Testis (tissue), 3 donors: ENCODE measurements around the gene TAB3. TPM values are rescaled to one million over a fixed set of nuclear protein-coding genes. Genes with fewer than 3 reads are reported as not detected.

Source experiments
- DNase-seq: peaks from one replicate; pipeline ENCODE4 v3.0.0-alpha.2; 2019
- H3K27ac ChIP-seq, 2 donors: fragments of 200-600 bp; sonication (generic); one replicate each; pipeline ENCODE4 v1.5.1; 2019
- H3K27me3 ChIP-seq: fragments of 200-600 bp; sonication (generic); one replicate; pipeline ENCODE4 v1.5.1; 2019
- H3K36me3 ChIP-seq: fragments of 200-600 bp; sonication (generic); one replicate; pipeline ENCODE4 v1.5.1; 2017; ENCODE audit warnings: low read depth; ENCODE audit errors: missing control alignments
- H3K4me1 ChIP-seq: fragments of 200-600 bp; sonication (generic); one replicate; pipeline ENCODE4 v1.5.1; 2019
- H3K4me3 ChIP-seq, 2 donors: fragments of 200-600 bp; sonication (generic); one replicate each; pipeline ENCODE4 v1.5.1; 2017 to 2019
- H3K9me3 ChIP-seq: fragments of 200-600 bp; sonication (generic); one replicate; pipeline ENCODE4 v1.5.1; 2017
- CTCF ChIP-seq, 3 experiments: fragments of 450-650 bp in 2 of 3; fragments of 200-600 bp in 1 of 3; sonication (generic) in 1 of 3; IDR thresholded peaks; one replicate each; pipeline ENCODE4 v1.5.1; 2016 to 2019; ENCODE audit warnings: antibody characterized with exemption in 3 of 3, mild to moderate bottlenecking in 2 of 3, moderate library complexity in 1 of 3
- POLR2A ChIP-seq: fragments of 450-650 bp; IDR thresholded peaks from one replicate; pipeline ENCODE4 v1.6.1; 2017; ENCODE audit warnings: antibody characterized with exemption, mild to moderate bottlenecking, moderate library complexity
- WGBS, 2 donors: methylation state at CpG; one replicate each; pipeline ENCODE4 v1.1.5; 2018; 5-methylcytosine and 5-hydroxymethylcytosine counted together
- intact Hi-C: fragments of 100-400 bp; cut with DNase I; formaldehyde crosslinking; loops from one replicate; pipeline ENCODE4 v1.15.1; 2023; ENCODE audit warnings: low total_unique reads
- polyA plus RNA-seq: library from polyadenylated mRNA; stranded (reverse); fragments of 350-450 nt; fragmentation: Illumina TruSeq; extraction: RNeasy Lipid Tissue Mini Kit (QIAGEN cat#74804); gene quantifications from one replicate; pipeline ENCODE4 v1.2.3, GENCODE V29; 2014; ENCODE audit warnings: low read depth, low replicate concordance; ENCODE audit not compliant: insufficient read depth
- total RNA-seq, 2 donors: library from RNA; depleted of rRNA; stranded (reverse); fragments of >200 nt; gene quantifications; one replicate each; pipeline ENCODE4 v1.2.3, GENCODE V29; 2016

The TAB3 gene
- total and polyA plus RNA-seq, 3 donors from 2014 or later = 33.0 to 181 (median 166) TPM

GRCh38 chrX:30864383-30864785 is 24.7 kb downstream of the TAB3 start:
- Histone ChIP-seq H3K4me3 (no peak overlapping the region), H3K9me3 (no peaks in the 10 kb centered on the region), H3K4me1 (no peaks in the 10 kb centered on the region), H3K36me3 (no peaks in the 10 kb centered on the region), H3K27me3 (no peaks in the 10 kb centered on the region), H3K27ac (no peak overlapping the region)
- intact Hi-C loops = no loop called here
- WGBS, 2 donors = 46 to 50% methylated on average over 1 of the region's 1 CpG
- TF ChIP-seq POLR2A (no peak), CTCF (IDR thresholded peaks at IDR 0.05) (no peak)
- no peak for DNase-seq

GRCh38 chrX:30863974-30864373 is 25.1 kb downstream of the TAB3 start:
- TF ChIP-seq POLR2A (no peak), CTCF (IDR thresholded peaks at IDR 0.05) (no peak)
- no peaks in the 10 kb centered on the region for H3K36me3 ChIP-seq
- no peak overlapping the region for H3K27ac ChIP-seq
- DNase-seq = no peak
- H3K9me3 ChIP-seq = no peaks in the 10 kb centered on the region
- WGBS, 2 donors = 44 to 75% methylated on average over 1 of the region's 1 CpG
- H3K27me3 ChIP-seq = no peaks in the 10 kb centered on the region
- intact Hi-C loops = no loop called here
- no peaks in the 10 kb centered on the region for H3K4me1 ChIP-seq
- H3K4me3 ChIP-seq = no peak overlapping the region

DNA sequence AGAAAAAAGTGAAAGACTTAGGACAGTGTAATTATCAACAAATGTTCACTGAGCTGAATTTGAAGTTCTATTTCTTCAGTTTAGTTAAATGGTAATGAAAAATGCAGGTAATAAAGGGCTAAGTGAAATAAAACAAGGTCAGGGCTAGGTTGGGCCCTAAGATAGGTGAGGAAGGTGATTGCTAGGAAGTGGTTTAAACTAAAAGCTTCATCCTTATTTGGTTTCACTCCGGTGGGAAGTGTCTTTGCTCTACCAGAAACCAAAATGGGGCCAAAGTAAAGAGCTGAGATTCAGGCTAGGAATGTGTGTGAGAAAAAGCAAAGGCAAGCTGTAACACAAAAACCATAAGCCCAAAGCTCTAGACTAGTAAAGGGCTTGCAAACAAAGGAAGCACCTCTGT is 31.0 kb downstream of the TAB3 start:
- Histone ChIP-seq H3K9me3 (no peaks in the 10 kb centered on the region), H3K27ac (no peak overlapping the region), H3K27me3 (no peaks in the 10 kb centered on the region), H3K4me3 (no peak overlapping the region), H3K4me1 (no peaks in the 10 kb centered on the region), H3K36me3 (no peaks in the 10 kb centered on the region)
- intact Hi-C loops = no loop called here
- no peak for TF ChIP-seq POLR2A
- TF ChIP-seq CTCF (IDR thresholded peaks at IDR 0.05) = no peak
- no peak for DNase-seq
- 67 to 80% methylated on average over 1 of the region's 1 CpG for WGBS, 2 donors

DNA sequence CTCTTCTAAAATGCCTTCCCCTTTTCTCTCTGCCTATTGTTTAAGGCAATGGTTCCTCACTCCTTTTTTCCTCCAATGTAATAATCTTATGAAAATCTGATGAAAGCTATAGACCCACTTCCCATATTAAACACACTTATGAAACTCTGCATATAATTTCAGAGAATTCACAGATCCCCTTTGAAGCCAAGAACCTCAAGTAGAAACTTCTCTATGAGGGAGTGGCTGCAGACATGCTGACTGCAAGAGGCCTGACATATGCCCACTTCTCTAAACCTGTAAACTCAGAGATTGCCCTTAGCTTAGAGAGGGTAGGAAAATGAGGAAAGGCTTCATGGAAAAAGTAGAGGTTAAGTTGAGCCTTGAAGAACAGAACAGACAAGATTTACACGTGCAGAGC is 37.6 kb downstream of the TAB3 start:
- no peak for TF ChIP-seq CTCF (IDR thresholded peaks at IDR 0.05)
- TF ChIP-seq POLR2A = no peak
- intact Hi-C loops = no loop called here
- Histone ChIP-seq H3K9me3 (no peaks in the 10 kb centered on the region), H3K27me3 (no peaks in the 10 kb centered on the region), H3K27ac (no peak overlapping the region), H3K36me3 (no peaks in the 10 kb centered on the region), H3K4me1 (no peaks in the 10 kb centered on the region), H3K4me3 (no peak overlapping the region)
- no peak for DNase-seq
- 0 to 57% methylated on average over 1 of the region's 1 CpG for WGBS, 2 donors

GRCh38 chrX:30835373-30835772 is 53.7 kb downstream of the TAB3 start:
- intact Hi-C loops = no loop called here
- Histone ChIP-seq H3K27me3 (no peaks in the 10 kb centered on the region), H3K9me3 (no peaks in the 10 kb centered on the region), H3K27ac (no peak overlapping the region), H3K4me1 (no peaks in the 10 kb centered on the region), H3K4me3 (no peak overlapping the region), H3K36me3 (no peaks in the 10 kb centered on the region)
- TF ChIP-seq CTCF (IDR thresholded peaks at IDR 0.05) = no peak
- no peak for TF ChIP-seq POLR2A
- no peak for DNase-seq
- 92 to 94% methylated on average over 3 to 4 of the region's 4 CpGs for WGBS, 2 donors
